Panc1 (cell line): ENCODE data around the gene FMO3. TPM values are rescaled to one million over a fixed set of nuclear protein-coding genes. Genes with fewer than 3 reads are reported as not detected.

Source experiments
- ATAC-seq: fragments of 200-7000 bp; cut with Tn5 transposase; 2 replicates; pipeline ENCODE4 v1.9.1; 2020; ENCODE audit warnings: mild to moderate bottlenecking, moderate library complexity
- BruUV-seq: library from RNA; stranded (reverse); fragments of 400-500 nt; replicated peaks from 2 replicates; lab custom pipeline; 2021; lab: Mats Ljungman, UMichigan
- CTCF ChIA-PET: fragments of 300-600 bp; sonication (Branson Sonifier 250); formaldehyde crosslinking; loops from one replicate; lab custom pipeline; 2022; ENCODE audit warnings: antibody characterized with exemption; lab: Charles Lee
- POLR2A ChIA-PET: fragments of 300-600 bp; sonication (Branson Sonifier 250); formaldehyde crosslinking; loops from one replicate; lab custom pipeline; 2022; ENCODE audit warnings: antibody characterized with exemption; lab: Charles Lee
- DNase-seq: peaks from one replicate; pipeline ENCODE4 v3.0.0-alpha.2; 2010; ENCODE audit warnings: low read depth, low spot score
- H3K27ac ChIP-seq: 2 replicates; pipeline ENCODE4 v1.5.1; 2011; ENCODE audit warnings: mild to moderate bottlenecking, low read length, inconsistent platforms
- H3K27me3 ChIP-seq: fragments of 200-500 bp; sonication (Bioruptor generic); 2 replicates; pipeline ENCODE4 v1.6.0; 2014; ENCODE audit warnings: low read length, inconsistent platforms; ENCODE audit not compliant: control insufficient read depth, insufficient read depth
- H3K36me3 ChIP-seq: fragments of 200-500 bp; sonication (Bioruptor generic); 2 replicates; pipeline ENCODE4 v1.5.1; 2014; ENCODE audit warnings: inconsistent platforms, mild to moderate bottlenecking, low read length, moderate library complexity; ENCODE audit not compliant: control insufficient read depth, insufficient read depth
- H3K4me1 ChIP-seq: 2 replicates; pipeline ENCODE4 v1.5.1; 2011; ENCODE audit warnings: inconsistent platforms, mild to moderate bottlenecking, low read length, moderate library complexity; ENCODE audit not compliant: control insufficient read depth, insufficient read depth
- H3K4me3 ChIP-seq, 2 experiments: 2 replicates each; pipeline ENCODE4 v1.5.1; 2011 to 2012; ENCODE audit warnings: low read depth in 2 of 2, low read length in 2 of 2, mild to moderate bottlenecking in 2 of 2, inconsistent platforms in 1 of 2, moderate library complexity in 1 of 2
- H3K9me3 ChIP-seq: fragments of 200-500 bp; sonication (Bioruptor generic); 2 replicates; pipeline ENCODE4 v1.5.1; 2014; ENCODE audit warnings: low read depth, mild to moderate bottlenecking, inconsistent platforms, low read length, moderate library complexity; ENCODE audit not compliant: control insufficient read depth, insufficient read depth
- CTCF ChIP-seq: fragments of 450-650 bp; IDR thresholded peaks from 2 replicates; pipeline ENCODE4 v1.5.1; 2017; ENCODE audit warnings: mild to moderate bottlenecking
- POLR2AphosphoS5 ChIP-seq: IDR thresholded peaks from 2 replicates; pipeline ENCODE4 v1.6.1; 2012; ENCODE audit warnings: mild to moderate bottlenecking, low read depth, low read length, moderate library complexity
- REST ChIP-seq, 2 experiments: IDR thresholded peaks; 2 replicates each; pipeline ENCODE4 v1.6.1; 2011 to 2012; ENCODE audit warnings: low read depth in 2 of 2, control low read depth in 1 of 2, low read length in 1 of 2, mild to moderate bottlenecking in 1 of 2, moderate library complexity in 1 of 2; ENCODE audit not compliant: insufficient read depth in 1 of 2
- SIN3A ChIP-seq: IDR thresholded peaks from 2 replicates; pipeline ENCODE4 v1.6.1; 2012; ENCODE audit warnings: low read depth, mild to moderate bottlenecking, low read length, moderate library complexity, borderline replicate concordance; ENCODE audit not compliant: insufficient read depth
- TCF7L2 ChIP-seq: IDR thresholded peaks from 2 replicates; pipeline ENCODE4 v1.6.1; 2011; ENCODE audit warnings: mild to moderate bottlenecking, low read depth, low read length, inconsistent platforms
- in situ Hi-C: cut with HindIII; loops from 2 replicates; pipeline ENCODE4 v1.10.0; 2016; ENCODE audit warnings: low sequenced_read_pairs, low pct_unique_long_range_greater_than_20kb
- intact Hi-C: fragments of 100-400 bp; cut with micrococcal nuclease; formaldehyde crosslinking; loops from one replicate; pipeline ENCODE4 v1.10.0; 2022; ENCODE audit not compliant: unreplicated experiment
- total RNA-seq: library from RNA; stranded (reverse); gene quantifications from one replicate; pipeline ENCODE4 v1.2.1, GENCODE V29; 2021; ENCODE audit not compliant: unreplicated experiment

FMO3 gene
- total RNA-seq, 1 experiment from 2014 or later: not detected

- ATAC-seq (no peak), DNase-seq (no peak)
- no TSS peak for BruUV-seq
- ChIA-PET POLR2A (no interaction called here), CTCF (no interaction called here)
- TF ChIP-seq POLR2AphosphoS5: no peak
- no peak for TF ChIP-seq REST (IDR thresholded peaks at IDR 0.05; ENCODE audit: insufficient read depth in 1 of 2, low read depth in 2 of 2, low read length in 1 of 2)
- TF ChIP-seq CTCF: no peak
- TF ChIP-seq TCF7L2: no peak
- no peak for TF ChIP-seq SIN3A
- no peaks in the 10 kb centered on the region for H3K36me3 ChIP-seq
- H3K4me1 ChIP-seq: no peaks in the 10 kb centered on the region
- intact Hi-C loops (loop anchor here (5.0 kb wide), 1 partner anchor 103 kb away; the partner anchor contains the start of gene FMO2), in situ Hi-C loops (no loop called here)
- H3K27ac ChIP-seq: no peak overlapping the region
- H3K4me3 ChIP-seq: no peak overlapping the region
- no peaks in the 10 kb centered on the region for H3K9me3 ChIP-seq
- no peaks in the 10 kb centered on the region for H3K27me3 ChIP-seq
These were observed 6.6 kb upstream of the FMO3 start for GRCh38 chr1:171084091-171084490.

- BruUV-seq: no TSS peak
- intact Hi-C loops (loop anchor here (5.0 kb wide), 1 partner anchor 102 kb away; the partner anchor contains the start of gene FMO2), in situ Hi-C loops (no loop called here)
- ATAC-seq: no peak
- Histone ChIP-seq H3K27ac (no peak overlapping the region), H3K36me3 (no peaks in the 10 kb centered on the region), H3K4me3 (no peak overlapping the region), H3K4me1 (no peaks in the 10 kb centered on the region), H3K27me3 (no peaks in the 10 kb centered on the region), H3K9me3 (no peaks in the 10 kb centered on the region)
- no peak for DNase-seq
- CTCF ChIA-PET: no interaction called here
- TF ChIP-seq POLR2AphosphoS5: no peak
- TF ChIP-seq CTCF: no peak
- TF ChIP-seq SIN3A: no peak
- no peak for TF ChIP-seq REST (IDR thresholded peaks at IDR 0.05; ENCODE audit: insufficient read depth in 1 of 2, low read depth in 2 of 2, low read length in 1 of 2)
- no peak for TF ChIP-seq TCF7L2
- POLR2A ChIA-PET: no interaction called here
These were observed 5.8 kb upstream of the FMO3 start for GRCh38 chr1:171084870-171085269.
